ENCODE measurements around the gene INAVA.

INAVA gene

GRCh38 chr1:200894712-200895442 is at the start of gene INAVA:
TSS of gene INAVA (plus strand) at chr1:200894900. CDS start at chr1:200898401, 3,501 bp downstream.
- no peak for DNase-seq

- DNase-seq, result no peak
Measured at GRCh38 chr1:200845360-200845759, 49.3 kb upstream of the INAVA start.

- DNase-seq, result no peak
Measured at GRCh38 chr1:200846398-200846797, 48.3 kb upstream of the INAVA start.

- DNase-seq, result no peak
Measured at GRCh38 chr1:200849430-200849829, 45.3 kb upstream of the INAVA start.

GRCh38 chr1:200850554-200850953 is 44.1 kb upstream of the INAVA start:
- no peak for DNase-seq

- DNase-seq, result no peak
Measured at GRCh38 chr1:200856716-200857357, 37.9 kb upstream of the INAVA start.

GRCh38 chr1:200857804-200858203 is 36.9 kb upstream of the INAVA start:
- no peak for DNase-seq

- no peak for DNase-seq
Measured at GRCh38 chr1:200861937-200862647, 32.6 kb upstream of the INAVA start.

- peak; percentile 51 for DNase-seq
Measured at GRCh38 chr1:200862713-200863415, 31.8 kb upstream of the INAVA start.

- no peak for DNase-seq
Measured at GRCh38 chr1:200866116-200866515, 28.6 kb upstream of the INAVA start.

GRCh38 chr1:200866521-200866920 is 28.2 kb upstream of the INAVA start:
- peak; percentile 41 for DNase-seq

GRCh38 chr1:200867018-200867811 is 27.5 kb upstream of the INAVA start:
- DNase-seq, result peak; percentile 44

GRCh38 chr1:200869376-200869752 is 25.3 kb upstream of the INAVA start:
- DNase-seq, result no peak

GRCh38 chr1:200869753-200870391 is 24.8 kb upstream of the INAVA start:
- peak; percentile 34 for DNase-seq

GRCh38 chr1:200872446-200873115 is 22.1 kb upstream of the INAVA start, which contains the start of gene GPR25:
TSS of gene GPR25 (plus strand) at chr1:200872981. CDS start at chr1:200873038, 57 bp downstream.
- DNase-seq, result peak; percentile 32

GRCh38 chr1:200873116-200873670 is 21.5 kb upstream of the INAVA start:
- DNase-seq, result no peak

- DNase-seq, result peak; percentile 25
Measured at GRCh38 chr1:200873671-200874397, 20.9 kb upstream of the INAVA start.

- DNase-seq, result no peak
Measured at GRCh38 chr1:200874694-200875093, 20.0 kb upstream of the INAVA start.

- no peak for DNase-seq
Measured at GRCh38 chr1:200875416-200875815, 19.3 kb upstream of the INAVA start.

GRCh38 chr1:200877010-200877409 is 17.7 kb upstream of the INAVA start:
- DNase-seq, result no peak
